DOHH2 (cell line): ENCODE measurements around the gene KSR1.

Experiments
- H3F3A ChIP-seq: fragments of 200-600 bp; sonication (generic), shearing (Covaris generic); 2 replicates; pipeline ENCODE4 v1.6.0; 2016; ENCODE audit warnings: antibody characterized with exemption, mild to moderate bottlenecking; ENCODE audit not compliant: control insufficient read depth, insufficient read depth
- H3K27ac ChIP-seq: fragments of 200-600 bp; sonication (generic); 2 replicates; pipeline ENCODE4 v1.5.1; 2014; ENCODE audit warnings: low read depth, mild to moderate bottlenecking, low read length, moderate library complexity
- H3K27me3 ChIP-seq: fragments of 200-600 bp; sonication (generic); 2 replicates; pipeline ENCODE4 v1.6.1; 2014; ENCODE audit warnings: mild to moderate bottlenecking, low read length, mixed read lengths; ENCODE audit not compliant: control insufficient read depth
- H3K36me3 ChIP-seq: fragments of 200-600 bp; sonication (generic); 2 replicates; pipeline ENCODE4 v1.6.1; 2014; ENCODE audit warnings: mild to moderate bottlenecking, low read length, moderate library complexity, mixed read lengths; ENCODE audit not compliant: control insufficient read depth
- H3K4me1 ChIP-seq: fragments of 200-600 bp; sonication (generic); 2 replicates; pipeline ENCODE4 v1.6.1; 2014; ENCODE audit warnings: mild to moderate bottlenecking, low read length, mixed read lengths; ENCODE audit not compliant: control insufficient read depth
- H3K4me2 ChIP-seq: fragments of 200-600 bp; sonication (generic); 2 replicates; pipeline ENCODE4 v1.6.0; 2014; ENCODE audit warnings: mild to moderate bottlenecking, low read length, moderate library complexity
- H3K4me3 ChIP-seq: fragments of 200-600 bp; sonication (generic); 2 replicates; pipeline ENCODE4 v1.5.1; 2014; ENCODE audit warnings: mild to moderate bottlenecking, low read length, mixed read lengths
- H3K79me2 ChIP-seq: fragments of 200-600 bp; sonication (generic); 2 replicates; pipeline ENCODE4 v1.6.1; 2014; ENCODE audit warnings: mild to moderate bottlenecking, low read length, mixed read lengths; ENCODE audit not compliant: control insufficient read depth
- H3K9me2 ChIP-seq: fragments of 200-600 bp; sonication (generic); replicated peaks from 2 replicates; pipeline ENCODE4 v1.6.1; 2014; ENCODE audit warnings: mild to moderate bottlenecking, low read length, mixed read lengths; ENCODE audit not compliant: control insufficient read depth
- H3K9me3 ChIP-seq: fragments of 200-600 bp; sonication (generic); 2 replicates; pipeline ENCODE4 v1.6.1; 2014; ENCODE audit warnings: antibody characterized with exemption, low read length, mixed read lengths; ENCODE audit not compliant: control insufficient read depth, insufficient read depth
- H4K20me1 ChIP-seq: fragments of 200-600 bp; sonication (generic); 2 replicates; pipeline ENCODE4 v1.6.0; 2014; ENCODE audit warnings: low read depth, mild to moderate bottlenecking, antibody characterized with exemption, low read length, moderate library complexity; ENCODE audit not compliant: control insufficient read depth, insufficient read depth
- EZH2phosphoT487 ChIP-seq: fragments of 200-600 bp; sonication (generic); IDR thresholded peaks from 2 replicates; pipeline ENCODE4 v1.6.1; 2017; ENCODE audit warnings: borderline replicate concordance, mild to moderate bottlenecking, antibody characterized with exemption, low read length, moderate library complexity, mixed read lengths
- TF ChIP-seq, protein P1 (sequence below): fragments of 200-600 bp; sonication (generic); IDR thresholded peaks from one replicate; pipeline ENCODE4 v1.5.1; 2014; ENCODE audit warnings: antibody characterized with exemption, mild to moderate bottlenecking, low read depth, low read length; ENCODE audit not compliant: poor library complexity, severe bottlenecking

KSR1 gene

GRCh38 chr17:27547301-27547683, 91.0 kb downstream of the KSR1 start:
- peaks cover 39% of the 10 kb centered on the region for H3K27me3 ChIP-seq
- no peaks in the 10 kb centered on the region for H3F3A ChIP-seq
- no peak overlapping the region for H3K27ac ChIP-seq
- H3K36me3 ChIP-seq = no peaks in the 10 kb centered on the region
- H3K4me2 ChIP-seq = no peak overlapping the region
- peaks cover 12% of the 10 kb centered on the region for H3K4me1 ChIP-seq
- H3K4me3 ChIP-seq = no peak overlapping the region
- TF ChIP-seq, protein P1, sequence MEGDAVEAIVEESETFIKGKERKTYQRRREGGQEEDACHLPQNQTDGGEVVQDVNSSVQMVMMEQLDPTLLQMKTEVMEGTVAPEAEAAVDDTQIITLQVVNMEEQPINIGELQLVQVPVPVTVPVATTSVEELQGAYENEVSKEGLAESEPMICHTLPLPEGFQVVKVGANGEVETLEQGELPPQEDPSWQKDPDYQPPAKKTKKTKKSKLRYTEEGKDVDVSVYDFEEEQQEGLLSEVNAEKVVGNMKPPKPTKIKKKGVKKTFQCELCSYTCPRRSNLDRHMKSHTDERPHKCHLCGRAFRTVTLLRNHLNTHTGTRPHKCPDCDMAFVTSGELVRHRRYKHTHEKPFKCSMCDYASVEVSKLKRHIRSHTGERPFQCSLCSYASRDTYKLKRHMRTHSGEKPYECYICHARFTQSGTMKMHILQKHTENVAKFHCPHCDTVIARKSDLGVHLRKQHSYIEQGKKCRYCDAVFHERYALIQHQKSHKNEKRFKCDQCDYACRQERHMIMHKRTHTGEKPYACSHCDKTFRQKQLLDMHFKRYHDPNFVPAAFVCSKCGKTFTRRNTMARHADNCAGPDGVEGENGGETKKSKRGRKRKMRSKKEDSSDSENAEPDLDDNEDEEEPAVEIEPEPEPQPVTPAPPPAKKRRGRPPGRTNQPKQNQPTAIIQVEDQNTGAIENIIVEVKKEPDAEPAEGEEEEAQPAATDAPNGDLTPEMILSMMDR = no peak
- no peak for TF ChIP-seq EZH2phosphoT487
- no peaks in the 10 kb centered on the region for H3K9me2 ChIP-seq
- no peaks in the 10 kb centered on the region for H3K9me3 ChIP-seq
- no peaks in the 10 kb centered on the region for H3K79me2 ChIP-seq
- H4K20me1 ChIP-seq = no peaks in the 10 kb centered on the region

GRCh38 chr17:27548369-27548768, 92.1 kb downstream of the KSR1 start:
- H3K27me3 ChIP-seq = peaks cover 34% of the 10 kb centered on the region
- H3K9me3 ChIP-seq = no peaks in the 10 kb centered on the region
- H3K4me3 ChIP-seq = no peak overlapping the region
- H3K9me2 ChIP-seq = no peaks in the 10 kb centered on the region
- TF ChIP-seq EZH2phosphoT487 = no peak
- TF ChIP-seq, protein P1 = no peak
- no peak overlapping the region for H3K27ac ChIP-seq
- H4K20me1 ChIP-seq = no peaks in the 10 kb centered on the region
- H3F3A ChIP-seq = no peaks in the 10 kb centered on the region
- H3K79me2 ChIP-seq = no peaks in the 10 kb centered on the region
- no peaks in the 10 kb centered on the region for H3K36me3 ChIP-seq
- peaks cover 12% of the 10 kb centered on the region for H3K4me1 ChIP-seq
- H3K4me2 ChIP-seq = no peak overlapping the region

GRCh38 chr17:27549251-27549893, 93.1 kb downstream of the KSR1 start:
- no peak overlapping the region for H3K4me2 ChIP-seq
- no peaks in the 10 kb centered on the region for H3K9me3 ChIP-seq
- TF ChIP-seq, protein P1 = no peak
- no peak for TF ChIP-seq EZH2phosphoT487
- no peak overlapping the region for H3K4me3 ChIP-seq
- no peaks in the 10 kb centered on the region for H3K36me3 ChIP-seq
- H3K79me2 ChIP-seq = no peaks in the 10 kb centered on the region
- peaks cover 28% of the 10 kb centered on the region for H3K27me3 ChIP-seq
- H3F3A ChIP-seq = no peaks in the 10 kb centered on the region
- no peaks in the 10 kb centered on the region for H3K9me2 ChIP-seq
- no peaks in the 10 kb centered on the region for H4K20me1 ChIP-seq
- H3K4me1 ChIP-seq = peaks cover 10% of the 10 kb centered on the region
- H3K27ac ChIP-seq = no peak overlapping the region
